Measurements from ENCODE around the gene GPR153.

- TF ChIP-seq EZH2 (IDR thresholded peaks at IDR 0.05; ENCODE audit: insufficient read depth, poor library complexity, severe bottlenecking) (no peak), EZH2phosphoT487 (IDR thresholded peaks at IDR 0.05; ENCODE audit: insufficient read depth, low read depth) (no peak)
Observed at GRCh38 chr1:6298940-6299465, 38.1 kb upstream of the GPR153 start.

Measured in GM23248 (cell line).